Measurements from ENCODE around the gene CEP112. TPM values are rescaled to one million over a fixed set of nuclear protein-coding genes. Genes with fewer than 3 reads are reported as not detected.
"Not testable (repeated sequence)": the region's sequence is repeated elsewhere in the genome, so short reads cannot be mapped to it uniquely, and the experiment has no call there.

CEP112 gene
- total RNA-seq, 6 donors from 2014 or later, result 14.3 to 70.2 (median 31.0) TPM

DNA sequence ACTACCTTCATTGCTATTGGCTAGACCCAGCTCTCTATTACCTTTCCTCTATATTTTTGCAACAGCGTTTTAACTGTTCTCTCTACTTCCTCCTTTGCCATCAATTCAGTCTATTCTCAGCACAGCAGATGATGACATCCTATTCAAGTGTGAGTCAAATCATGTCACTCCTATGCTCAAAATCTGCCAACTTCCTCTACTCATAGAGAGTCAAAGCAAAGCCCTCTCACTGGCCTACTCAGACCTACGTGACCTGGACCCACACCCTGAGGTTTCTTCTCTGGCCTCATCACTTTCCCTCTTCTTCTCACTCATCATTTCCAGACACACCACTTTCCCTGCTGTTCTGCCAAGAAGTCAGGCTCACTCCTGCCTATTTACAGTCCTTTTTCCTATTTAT is 341.4 kb downstream of the CEP112 start:
- ATAC-seq (ENCODE audit: low FRiP score in 2 of 2), result peak in 1 of 2 donors; percentile 76
- TF ChIP-seq POLR2A (IDR thresholded peaks at IDR 0.05) (no peak), EP300 (IDR thresholded peaks at IDR 0.05) (no peak)
- H3K4me3 ChIP-seq, result no peak overlapping the region
- no peaks in the 10 kb centered on the region for H3K9me3 ChIP-seq
- no peaks in the 10 kb centered on the region for H3K4me1 ChIP-seq
- H3K27ac ChIP-seq, result no peak overlapping the region
- H3K36me3 ChIP-seq, result no peaks in the 10 kb centered on the region
- DNase-seq, result no peak
- WGBS, 2 donors, result 61 to 65% methylated on average over 2 of the region's 2 CpGs
- H3K27me3 ChIP-seq, result no peaks in the 10 kb centered on the region

DNA sequence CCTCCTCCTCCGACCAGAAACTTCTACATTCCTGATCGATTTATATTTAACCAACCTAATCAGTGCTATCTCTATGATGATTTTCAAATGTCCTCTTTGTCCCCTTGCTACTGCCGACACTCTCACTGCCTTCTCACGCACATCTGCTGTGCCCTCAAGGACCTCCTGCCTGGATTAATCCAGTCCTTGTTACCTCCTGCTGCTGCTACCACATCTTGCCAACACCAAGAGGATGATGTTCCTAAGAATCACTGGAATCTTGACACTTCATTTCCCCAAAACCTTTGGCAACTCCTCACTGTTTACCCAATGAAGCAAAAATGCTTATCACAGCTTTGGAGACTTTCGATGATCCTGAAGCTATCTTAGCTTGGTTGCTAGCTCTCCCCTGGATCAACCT is 343.2 kb downstream of the CEP112 start:
- H3K27ac ChIP-seq, result no peak overlapping the region

DNA sequence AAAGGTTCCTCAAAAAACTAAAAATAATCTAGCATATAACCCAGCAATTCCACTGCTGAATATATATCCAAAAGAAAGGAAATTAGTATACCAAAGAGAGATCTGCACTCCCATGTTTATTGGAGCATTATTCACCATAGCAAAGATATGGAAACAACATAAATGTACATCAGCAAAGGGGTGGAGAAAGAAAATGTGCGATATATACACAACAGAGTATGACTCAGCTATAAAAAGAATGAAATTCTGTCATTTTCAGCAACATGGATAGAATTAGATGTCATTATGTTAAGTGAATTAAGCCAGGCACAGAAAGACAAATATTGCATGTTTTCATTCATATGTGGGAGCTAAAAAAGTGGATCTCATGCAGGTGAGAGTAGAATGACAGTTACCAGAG is 350.8 kb downstream of the CEP112 start:
- no peak for DNase-seq
- no peak overlapping the region for H3K4me3 ChIP-seq
- ATAC-seq (ENCODE audit: low FRiP score in 2 of 2), result no peak
- H3K36me3 ChIP-seq, result no peaks in the 10 kb centered on the region
- 85 to 92% methylated on average over 1 of the region's 1 CpG for WGBS, 2 donors
- peaks cover 0 to 3% (median 1%) of the 10 kb centered on the region in 4 donors for H3K9me3 ChIP-seq
- no peak overlapping the region for H3K27ac ChIP-seq
- H3K4me1 ChIP-seq, result no peaks in the 10 kb centered on the region
- no peaks in the 10 kb centered on the region for H3K27me3 ChIP-seq
- TF ChIP-seq, protein P1, sequence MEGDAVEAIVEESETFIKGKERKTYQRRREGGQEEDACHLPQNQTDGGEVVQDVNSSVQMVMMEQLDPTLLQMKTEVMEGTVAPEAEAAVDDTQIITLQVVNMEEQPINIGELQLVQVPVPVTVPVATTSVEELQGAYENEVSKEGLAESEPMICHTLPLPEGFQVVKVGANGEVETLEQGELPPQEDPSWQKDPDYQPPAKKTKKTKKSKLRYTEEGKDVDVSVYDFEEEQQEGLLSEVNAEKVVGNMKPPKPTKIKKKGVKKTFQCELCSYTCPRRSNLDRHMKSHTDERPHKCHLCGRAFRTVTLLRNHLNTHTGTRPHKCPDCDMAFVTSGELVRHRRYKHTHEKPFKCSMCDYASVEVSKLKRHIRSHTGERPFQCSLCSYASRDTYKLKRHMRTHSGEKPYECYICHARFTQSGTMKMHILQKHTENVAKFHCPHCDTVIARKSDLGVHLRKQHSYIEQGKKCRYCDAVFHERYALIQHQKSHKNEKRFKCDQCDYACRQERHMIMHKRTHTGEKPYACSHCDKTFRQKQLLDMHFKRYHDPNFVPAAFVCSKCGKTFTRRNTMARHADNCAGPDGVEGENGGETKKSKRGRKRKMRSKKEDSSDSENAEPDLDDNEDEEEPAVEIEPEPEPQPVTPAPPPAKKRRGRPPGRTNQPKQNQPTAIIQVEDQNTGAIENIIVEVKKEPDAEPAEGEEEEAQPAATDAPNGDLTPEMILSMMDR (IDR thresholded peaks at IDR 0.05), result no peak
- TF ChIP-seq EP300 (IDR thresholded peaks at IDR 0.05) (no peak), POLR2AphosphoS5 (IDR thresholded peaks at IDR 0.05) (no peak), POLR2A (IDR thresholded peaks at IDR 0.05) (no peak)

More for the DNA sequence above, 343.2 kb downstream of the CEP112 start:
- Histone ChIP-seq H3K4me3 (no peak overlapping the region), H3K27me3 (no peaks in the 10 kb centered on the region), H3K9me3 (no peaks in the 10 kb centered on the region), H3K4me1 (no peaks in the 10 kb centered on the region), H3K36me3 (no peaks in the 10 kb centered on the region)
- ATAC-seq (ENCODE audit: low FRiP score in 2 of 2), result no peak
- no peak for TF ChIP-seq POLR2AphosphoS5 (IDR thresholded peaks at IDR 0.05)
- TF ChIP-seq EP300 (IDR thresholded peaks at IDR 0.05), result no peak
- TF ChIP-seq, protein P1 (IDR thresholded peaks at IDR 0.05), result no peak
- no peak for TF ChIP-seq POLR2A (IDR thresholded peaks at IDR 0.05)
- 77 to 80% methylated on average over 5 of the region's 5 CpGs for WGBS, 2 donors
- DNase-seq, result no peak

DNA sequence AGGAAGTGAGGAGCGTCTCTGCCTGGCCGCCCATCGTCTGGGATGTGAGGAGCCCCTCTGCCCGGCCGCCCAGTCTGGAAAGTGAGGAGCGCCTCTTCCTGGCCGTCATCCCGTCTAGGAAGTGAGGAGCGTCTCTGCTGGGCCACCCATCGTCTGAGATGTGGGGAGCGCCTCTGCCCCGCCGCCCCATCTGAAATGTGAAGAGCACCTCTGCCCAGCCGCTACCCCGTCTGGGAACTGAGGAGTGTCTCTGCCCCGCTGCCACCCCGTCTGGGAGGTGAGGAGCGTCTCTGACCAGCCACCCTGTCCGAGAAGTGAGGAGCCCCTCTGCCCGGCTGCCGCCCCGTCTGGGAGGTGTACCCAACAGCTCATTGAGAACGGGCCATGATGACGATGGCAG is 354.7 kb downstream of the CEP112 start:
- H3K27me3 ChIP-seq; H3K36me3 ChIP-seq; ATAC-seq (ENCODE audit: low FRiP score in 2 of 2); H3K4me1 ChIP-seq; H3K27ac ChIP-seq; H3K4me3 ChIP-seq: not testable (repeated sequence)
- H3K9me3 ChIP-seq, result peaks cover 8 to 16% (median 12%) of the 10 kb centered on the region in 4 donors
- 91 to 100% methylated on average over 11 to 24 of the region's 24 CpGs for WGBS, 2 donors
- peak in 1 of 2 donors; percentile 70 for DNase-seq

DNA sequence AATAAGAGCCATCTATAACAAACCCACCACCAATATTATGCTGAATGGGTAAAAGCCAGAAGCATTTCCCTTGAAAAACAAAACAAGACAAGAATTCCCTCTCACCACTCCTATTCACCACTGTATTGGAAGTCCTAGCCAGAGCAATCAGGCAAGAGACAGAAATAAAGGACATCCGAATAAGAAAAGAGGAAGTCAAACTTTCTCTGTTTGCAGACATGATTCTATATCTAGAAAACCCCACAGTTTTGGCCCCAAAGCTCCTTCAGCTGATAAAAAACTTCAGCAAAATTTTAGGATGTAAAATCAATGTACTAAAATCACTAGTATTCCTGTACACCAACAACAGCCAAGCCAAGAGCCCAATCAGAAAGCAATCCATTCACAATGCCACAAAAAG is 358.7 kb downstream of the CEP112 start:
- ATAC-seq (ENCODE audit: low FRiP score in 2 of 2), result no peak
- Histone ChIP-seq H3K4me3 (no peak overlapping the region), H3K27ac (no peak overlapping the region), H3K4me1 (no peaks in the 10 kb centered on the region), H3K36me3 (no peaks in the 10 kb centered on the region), H3K27me3 (no peaks in the 10 kb centered on the region), H3K9me3 (peaks cover 8 to 16% (median 10%) of the 10 kb centered on the region in 4 donors)
- no peak for DNase-seq
- TF ChIP-seq POLR2A (IDR thresholded peaks at IDR 0.05) (no peak), POLR2AphosphoS5 (IDR thresholded peaks at IDR 0.05) (no peak), EP300 (IDR thresholded peaks at IDR 0.05) (no peak)
- TF ChIP-seq, protein P1 (IDR thresholded peaks at IDR 0.05), result no peak
- 84 to 88% methylated on average over 1 of the region's 1 CpG for WGBS, 2 donors

DNA sequence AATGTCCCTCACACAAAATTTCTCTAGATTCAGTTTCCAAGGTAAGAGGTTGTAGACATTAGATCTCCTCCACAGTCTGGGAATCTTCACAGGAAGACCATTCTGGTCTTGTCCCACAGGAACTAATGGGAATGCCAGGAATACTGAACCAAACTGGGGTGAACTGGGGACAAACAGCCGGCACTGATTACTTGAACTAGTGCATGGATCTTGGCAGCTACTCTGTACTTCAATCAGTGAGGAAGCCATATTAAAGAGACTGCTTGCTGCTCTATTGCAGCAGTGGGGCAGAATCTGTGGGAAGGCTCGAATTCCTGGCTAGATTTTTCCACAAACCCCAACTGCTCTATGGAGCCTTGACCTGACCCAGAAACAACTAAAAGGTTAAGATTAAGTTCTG is 361.6 kb downstream of the CEP112 start:
- no peak for DNase-seq
- Histone ChIP-seq H3K4me3 (no peak overlapping the region), H3K27ac (no peak overlapping the region), H3K4me1 (no peaks in the 10 kb centered on the region), H3K27me3 (no peaks in the 10 kb centered on the region), H3K9me3 (peaks cover 8 to 16% (median 10%) of the 10 kb centered on the region in 4 donors), H3K36me3 (no peaks in the 10 kb centered on the region)
- 88 to 93% methylated on average over 2 of the region's 2 CpGs for WGBS, 2 donors
- no peak for TF ChIP-seq EP300 (IDR thresholded peaks at IDR 0.05)
- no peak for TF ChIP-seq POLR2AphosphoS5 (IDR thresholded peaks at IDR 0.05)
- no peak for TF ChIP-seq POLR2A (IDR thresholded peaks at IDR 0.05)
- ATAC-seq (ENCODE audit: low FRiP score in 2 of 2), result no peak

DNA sequence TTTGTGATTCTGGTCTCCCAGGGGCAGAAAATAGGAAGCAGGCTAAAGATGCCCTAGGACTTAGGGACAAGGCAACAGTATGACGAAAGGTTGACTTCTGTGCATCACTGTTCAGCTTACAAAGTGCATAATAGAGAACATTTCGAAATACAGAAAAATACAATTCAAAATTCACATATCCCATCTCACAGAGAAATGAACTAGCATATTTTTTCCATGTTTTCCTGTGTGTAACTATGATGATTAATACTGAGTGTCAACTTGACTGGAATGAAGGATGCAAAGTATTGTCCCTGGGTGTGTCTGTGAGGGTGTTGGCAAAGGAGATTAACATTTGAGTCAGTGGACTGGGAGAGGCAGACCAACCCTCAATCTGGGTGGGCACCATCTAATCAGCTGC is 365.4 kb downstream of the CEP112 start:
- H3K4me1 ChIP-seq; H3K4me3 ChIP-seq; ATAC-seq (ENCODE audit: low FRiP score in 2 of 2); H3K36me3 ChIP-seq; H3K27me3 ChIP-seq; DNase-seq; H3K27ac ChIP-seq; H3K9me3 ChIP-seq: not testable (repeated sequence)
- WGBS, 2 donors, result 89% methylated on average over 2 of the region's 2 CpGs
